GM12873 (cell line): ENCODE results near the gene CGB1.

ENCODE experiments used
- TF ChIP-seq, protein P1 (sequence below): IDR thresholded peaks from 2 replicates; pipeline ENCODE4 v1.5.1; 2012; ENCODE audit warnings: low read depth, mild to moderate bottlenecking, moderate library complexity, low read length, control low read depth; ENCODE audit not compliant: insufficient read depth; ENCODE audit errors: missing control alignments

Gene CGB1

DNA sequence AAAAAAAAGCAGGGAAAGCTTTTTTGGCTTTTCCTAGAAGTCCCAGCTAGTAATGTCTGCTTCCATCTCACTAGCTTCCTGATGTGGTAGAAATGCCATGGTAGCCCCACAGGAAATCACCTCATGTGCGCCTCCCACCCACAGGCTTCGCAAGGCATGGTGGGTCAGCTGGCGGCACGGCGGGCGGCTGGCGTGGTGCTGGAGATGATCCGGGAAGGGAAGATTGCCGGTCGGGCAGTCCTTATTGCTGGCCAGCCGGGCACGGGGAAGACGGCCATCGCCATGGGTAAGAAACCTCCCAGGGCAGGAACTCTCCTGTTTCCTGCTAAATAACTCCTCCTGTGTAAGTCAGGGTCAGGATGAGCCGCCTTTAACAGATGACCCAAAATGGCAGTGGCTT is 32.6 kb downstream of the CGB1 start:
- TF ChIP-seq, protein P1, sequence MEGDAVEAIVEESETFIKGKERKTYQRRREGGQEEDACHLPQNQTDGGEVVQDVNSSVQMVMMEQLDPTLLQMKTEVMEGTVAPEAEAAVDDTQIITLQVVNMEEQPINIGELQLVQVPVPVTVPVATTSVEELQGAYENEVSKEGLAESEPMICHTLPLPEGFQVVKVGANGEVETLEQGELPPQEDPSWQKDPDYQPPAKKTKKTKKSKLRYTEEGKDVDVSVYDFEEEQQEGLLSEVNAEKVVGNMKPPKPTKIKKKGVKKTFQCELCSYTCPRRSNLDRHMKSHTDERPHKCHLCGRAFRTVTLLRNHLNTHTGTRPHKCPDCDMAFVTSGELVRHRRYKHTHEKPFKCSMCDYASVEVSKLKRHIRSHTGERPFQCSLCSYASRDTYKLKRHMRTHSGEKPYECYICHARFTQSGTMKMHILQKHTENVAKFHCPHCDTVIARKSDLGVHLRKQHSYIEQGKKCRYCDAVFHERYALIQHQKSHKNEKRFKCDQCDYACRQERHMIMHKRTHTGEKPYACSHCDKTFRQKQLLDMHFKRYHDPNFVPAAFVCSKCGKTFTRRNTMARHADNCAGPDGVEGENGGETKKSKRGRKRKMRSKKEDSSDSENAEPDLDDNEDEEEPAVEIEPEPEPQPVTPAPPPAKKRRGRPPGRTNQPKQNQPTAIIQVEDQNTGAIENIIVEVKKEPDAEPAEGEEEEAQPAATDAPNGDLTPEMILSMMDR, result no peak

DNA sequence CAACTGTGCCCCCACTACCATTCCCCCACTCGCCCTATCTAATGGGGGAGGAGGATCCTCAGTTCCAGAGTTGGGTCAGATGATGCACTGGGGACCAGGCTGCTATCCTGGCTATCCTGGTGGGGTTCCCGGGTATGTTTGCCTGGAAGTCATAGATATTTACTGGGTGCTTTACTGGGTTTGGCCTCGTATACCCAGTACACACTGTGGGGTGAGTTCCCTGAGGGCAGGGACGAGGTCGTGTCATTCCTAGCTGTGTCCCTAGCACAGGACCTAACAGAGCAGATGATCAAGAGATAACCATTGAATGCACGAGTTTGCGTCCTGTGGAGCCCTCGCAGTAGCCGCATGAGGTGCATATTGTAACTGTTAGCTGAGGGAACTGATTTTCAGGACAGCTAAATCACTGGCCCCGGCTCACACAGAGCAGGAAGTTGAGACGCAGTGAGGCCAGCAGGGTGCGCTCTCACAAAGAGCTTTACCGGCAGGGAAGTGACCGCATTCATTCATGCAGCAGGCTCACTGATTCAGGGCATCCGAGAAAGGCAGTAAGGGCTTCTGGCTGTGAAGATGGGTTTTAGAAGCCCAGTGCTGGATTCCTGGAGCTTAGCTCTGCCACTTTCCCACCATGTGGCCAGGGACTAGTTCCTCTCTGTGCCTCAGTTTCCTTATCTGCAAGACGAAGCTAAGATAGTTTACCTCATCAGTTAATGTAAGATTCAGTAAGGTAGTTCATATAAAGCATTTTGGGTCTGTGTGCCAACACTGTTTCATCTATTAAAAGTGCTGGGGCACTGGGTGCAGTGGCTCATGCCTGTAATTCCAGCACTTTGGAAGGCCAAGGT is 37.0 kb downstream of the CGB1 start:
- TF ChIP-seq, protein P1, result peak; percentile 85

DNA sequence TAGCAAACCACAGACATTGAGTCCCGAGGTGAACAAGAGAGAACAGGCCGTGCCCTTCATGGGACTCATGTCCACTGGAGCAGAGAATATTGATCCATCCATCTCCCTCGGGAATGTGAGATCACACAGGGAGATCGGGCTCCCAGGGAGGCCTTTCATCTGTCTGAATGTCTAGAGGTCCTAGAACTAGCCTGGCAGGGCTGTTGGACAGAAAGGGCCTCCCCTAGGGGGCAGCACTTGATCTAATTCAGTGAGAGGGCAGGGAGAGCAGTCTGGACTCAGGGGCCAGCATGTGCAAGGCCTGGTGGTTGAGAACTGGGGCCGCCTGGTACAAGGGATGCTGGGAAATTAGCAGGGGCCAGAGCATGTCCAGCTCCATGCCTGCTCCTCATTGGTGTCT is 38.7 kb downstream of the CGB1 start:
- TF ChIP-seq, protein P1, result peak; percentile 70

DNA sequence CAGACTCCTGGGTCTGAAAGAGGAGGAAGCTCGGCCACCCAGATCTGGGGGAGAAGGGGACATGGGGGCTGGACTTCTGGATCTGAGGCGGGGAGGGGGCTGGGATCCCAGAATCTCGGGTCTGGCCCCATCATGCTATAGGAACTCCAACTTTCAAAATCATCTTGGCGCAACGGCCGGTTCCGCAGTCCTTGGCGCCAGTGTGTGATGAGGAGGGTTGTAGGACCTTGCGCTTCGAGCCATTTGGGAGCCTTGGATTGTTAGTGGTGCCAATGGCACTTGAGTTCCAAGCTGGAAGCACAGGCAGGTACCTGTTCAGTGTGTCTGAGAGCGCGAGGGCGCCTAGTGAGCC is 42.7 kb downstream of the CGB1 start:
- TF ChIP-seq, protein P1, result no peak

DNA sequence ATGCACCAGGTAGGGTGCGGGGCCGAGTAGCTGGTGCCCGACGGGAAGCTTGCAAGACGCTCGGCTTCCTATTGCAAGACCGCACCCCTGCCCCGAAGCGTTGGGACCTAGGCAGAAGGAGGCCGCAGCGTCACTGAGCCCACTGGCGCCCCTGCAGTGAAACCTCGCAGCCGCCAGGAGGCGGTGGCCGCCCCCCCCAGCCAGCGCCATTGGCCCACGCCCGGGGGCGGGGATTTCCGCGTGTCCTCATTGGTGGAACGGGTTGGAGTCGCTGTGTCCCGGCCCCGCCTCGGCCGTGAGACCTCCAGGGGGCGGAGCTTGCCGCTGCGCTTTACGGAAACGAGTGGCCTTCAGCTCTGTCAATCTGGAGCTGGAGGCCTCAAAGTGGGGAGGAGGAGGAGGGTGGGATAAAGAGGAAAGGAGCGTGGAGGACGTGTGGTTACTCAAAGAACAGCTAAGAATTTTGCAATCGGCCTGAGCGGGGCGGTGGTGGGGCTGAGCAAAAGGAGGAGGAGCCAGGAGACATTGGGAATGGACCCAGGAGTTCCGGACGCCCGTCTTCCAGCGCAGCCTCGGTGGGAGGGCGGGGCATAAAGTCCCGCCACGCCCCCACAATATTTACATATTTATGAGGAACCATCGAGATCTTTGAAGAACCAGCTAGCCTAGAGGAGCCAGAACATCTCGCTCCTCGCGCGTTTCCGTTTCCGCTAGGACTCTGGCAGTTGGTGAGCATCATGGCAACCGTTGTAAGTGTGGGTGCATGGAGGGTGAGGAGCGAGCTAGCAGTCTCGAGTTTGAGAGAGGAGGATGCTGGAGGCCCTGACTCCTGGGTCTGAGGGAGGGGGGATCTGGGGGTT is 43.3 kb downstream of the CGB1 start, which contains the start of the genes GYS1 and RUVBL2:
GYS1 (minus strand) TSS at position 135 of the 860 bp plus-strand sequence. CDS start 197 bp downstream, outside the sequence.
RUVBL2 (plus strand) TSS at position 713 of the 860 bp plus-strand sequence; CDS start at position 738, 25 bp downstream.
- TF ChIP-seq, protein P1, result peak; percentile 96

DNA sequence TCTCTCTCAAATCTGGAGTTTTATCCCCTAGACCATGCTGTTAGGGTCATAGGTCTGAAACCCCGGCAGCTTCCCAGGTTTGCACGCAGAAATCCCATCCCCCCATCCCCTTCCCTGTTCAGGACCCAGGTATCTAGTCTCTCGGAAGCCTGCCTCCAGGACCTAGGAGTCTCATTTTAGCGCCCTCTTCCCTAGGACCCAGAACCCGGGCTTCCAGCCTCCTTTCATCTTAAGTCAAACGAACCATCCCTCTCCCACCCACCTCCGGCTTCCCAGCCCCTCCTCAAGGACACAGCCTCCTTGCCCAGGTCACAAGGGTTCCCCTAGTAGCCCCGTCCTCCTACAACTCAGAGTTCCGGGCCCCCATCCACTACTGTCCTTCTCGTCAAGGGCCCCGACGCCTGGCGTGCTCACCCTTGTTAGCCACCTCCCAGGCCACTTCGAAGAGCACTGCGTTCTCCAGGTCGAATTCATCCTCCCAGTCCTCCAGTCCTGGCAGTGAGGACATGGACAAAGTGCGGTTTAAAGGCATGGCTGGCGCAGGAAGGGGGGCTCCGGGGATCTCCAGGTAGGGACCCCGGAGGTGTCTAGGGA is 44.0 kb downstream of the CGB1 start:
- TF ChIP-seq, protein P1, result no peak

DNA sequence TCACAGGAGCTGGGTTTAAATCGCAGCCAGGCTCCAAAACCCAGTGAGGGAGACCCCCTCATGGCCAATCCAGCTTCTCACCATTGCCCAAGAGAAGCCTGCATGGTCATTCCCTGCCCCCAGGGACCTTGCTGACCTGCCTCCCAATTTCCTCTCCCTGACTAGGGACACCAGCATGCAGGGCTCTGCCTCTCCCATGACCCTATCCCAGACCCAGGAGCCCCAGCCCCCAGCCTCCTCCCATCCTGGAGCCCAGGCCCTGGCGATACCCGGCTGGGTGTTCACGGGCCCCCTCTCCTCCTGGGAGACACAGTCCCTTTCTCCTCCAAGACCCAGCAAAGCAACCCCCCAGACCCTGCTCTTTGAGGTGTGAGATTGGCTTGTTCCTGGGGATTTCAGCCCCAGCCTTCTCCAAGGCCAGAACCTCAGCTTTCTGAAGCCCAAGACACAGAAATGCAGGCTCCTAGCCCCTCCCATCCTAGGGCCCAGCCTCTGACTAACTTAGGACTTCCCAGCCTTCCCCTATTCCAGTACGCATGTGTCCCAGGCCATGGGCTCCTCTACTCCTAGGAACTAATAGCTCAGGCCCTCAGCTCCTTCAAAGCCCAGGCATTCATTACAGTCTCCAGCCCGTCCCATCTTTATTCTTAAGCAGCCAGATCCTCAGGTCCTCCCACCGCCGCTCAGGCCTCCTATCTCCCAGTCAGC is 44.7 kb downstream of the CGB1 start:
- TF ChIP-seq, protein P1, result no peak
